Colonic mucosa (tissue), 4 donors: Measurements from ENCODE around the gene WAPL. TPM values are rescaled to one million over a fixed set of nuclear protein-coding genes. Genes with fewer than 3 reads are reported as not detected.

Experiments
- DNase-seq: peaks from one replicate; pipeline ENCODE4 v3.0.0-alpha.2; 2020
- H3K27ac ChIP-seq: fragments of 200-600 bp; one replicate; pipeline ENCODE4 v1.8.0; 2021
- H3K27me3 ChIP-seq: fragments of 200-600 bp; one replicate; pipeline ENCODE4 v1.8.0; 2021
- H3K36me3 ChIP-seq: fragments of 200-600 bp; one replicate; pipeline ENCODE4 v1.8.0; 2021
- H3K4me1 ChIP-seq: fragments of 200-600 bp; one replicate; pipeline ENCODE4 v1.8.0; 2021; ENCODE audit warnings: mild to moderate bottlenecking
- H3K4me3 ChIP-seq: fragments of 200-600 bp; one replicate; pipeline ENCODE4 v1.8.0; 2021
- H3K9ac ChIP-seq, 2 donors: one replicate each; pipeline ENCODE4 v1.7.0; 2013; ENCODE audit warnings: control low read depth in 2 of 2, low read depth in 2 of 2, low read length in 2 of 2
- H3K9me3 ChIP-seq: fragments of 200-600 bp; one replicate; pipeline ENCODE4 v1.8.0; 2021
- intact Hi-C: fragments of 100-400 bp; cut with DNase I; formaldehyde crosslinking; loops from one replicate; pipeline ENCODE4 v1.14.1; 2022
- total RNA-seq, 2 donors: library from RNA; stranded (reverse); fragmentation: NEBNext Ultra II Directional in 1 of 2; extraction: Animal tissue kit (Norgen Biotek cat#: 25700) in 1 of 2; gene quantifications; one replicate each; pipeline ENCODE4 v1.2.1, GENCODE V29; 2021
- TF ChIP-seq, protein P1 (sequence below): fragments of 200-600 bp; IDR thresholded peaks from one replicate; pipeline ENCODE4 v1.8.0; 2022; ENCODE audit warnings: antibody characterized with exemption, mild to moderate bottlenecking
- donor health status: healthy.
- donor health status: DM: no; HTN: no; CAD: no.
- donor health status: DM: no; HTN: no; CAD: no.

WAPL gene
- total RNA-seq, 2 donors from 2014 or later = 32.7 to 33.9 TPM

DNA sequence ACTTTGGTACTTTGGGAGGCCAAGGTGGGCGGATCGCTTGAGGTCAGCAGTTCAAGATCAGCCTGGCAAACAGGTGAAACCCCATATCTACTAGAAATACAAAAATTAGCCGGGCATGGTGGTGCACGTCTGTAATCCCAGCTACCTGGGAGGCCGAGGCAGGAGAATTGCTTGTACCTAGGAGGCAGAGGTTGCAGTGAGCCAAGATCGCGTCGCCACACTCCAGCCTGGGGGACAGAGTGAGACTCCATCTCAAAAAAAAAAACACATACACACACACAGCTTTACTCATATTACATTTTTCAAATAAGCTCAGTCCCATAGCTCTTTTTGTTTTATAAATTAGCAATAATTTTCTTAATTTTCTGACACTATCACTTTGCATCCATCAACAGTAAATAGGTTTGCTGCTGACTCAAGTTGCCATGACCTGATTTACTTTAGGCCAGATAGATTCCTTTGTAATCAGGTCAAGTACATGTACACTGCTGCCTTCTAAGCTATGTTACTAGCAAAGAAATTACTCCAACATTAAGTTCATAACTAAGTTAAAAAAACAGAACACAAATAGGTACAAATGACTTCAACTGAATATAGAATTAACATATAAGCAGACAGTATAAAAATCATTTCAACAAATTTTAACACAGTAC, 31.5 kb downstream of the WAPL start:
- Histone ChIP-seq H3K4me3 (no peak overlapping the region), H3K36me3 (no peaks in the 10 kb centered on the region)

DNA sequence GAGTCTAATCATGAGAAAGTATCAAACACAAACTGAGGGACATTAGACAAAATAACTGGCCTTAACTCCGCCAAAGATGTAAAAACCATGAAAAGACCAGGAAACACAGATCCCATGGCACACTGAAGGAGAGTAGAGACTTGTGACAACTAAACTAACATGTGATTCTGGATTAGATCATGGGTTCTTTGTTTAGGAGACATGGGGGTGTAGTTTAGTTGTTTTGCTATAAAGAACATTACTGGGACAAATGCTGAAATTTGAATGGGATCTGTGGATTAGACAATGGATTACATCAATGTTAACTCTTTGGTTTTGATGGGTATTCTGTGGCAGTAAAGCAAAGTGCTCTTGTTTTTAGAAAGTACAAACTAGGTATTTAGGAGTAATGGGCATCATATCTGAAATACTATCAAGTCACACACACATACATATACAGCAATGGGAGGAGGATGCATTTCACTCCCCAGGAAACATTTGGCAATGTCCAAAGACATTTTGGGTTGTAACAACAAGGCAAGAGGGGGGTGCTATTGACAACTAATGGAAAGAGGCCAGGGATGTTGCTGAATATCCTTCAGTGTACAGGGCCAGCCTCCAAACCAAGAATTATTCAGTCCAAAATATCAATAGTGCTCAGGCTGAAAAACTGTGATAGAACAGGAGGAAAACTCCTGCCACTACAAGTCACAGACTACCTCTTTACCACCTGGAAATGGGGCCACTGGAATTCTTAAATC, 32.4 kb downstream of the WAPL start:
- TF ChIP-seq, protein P1, sequence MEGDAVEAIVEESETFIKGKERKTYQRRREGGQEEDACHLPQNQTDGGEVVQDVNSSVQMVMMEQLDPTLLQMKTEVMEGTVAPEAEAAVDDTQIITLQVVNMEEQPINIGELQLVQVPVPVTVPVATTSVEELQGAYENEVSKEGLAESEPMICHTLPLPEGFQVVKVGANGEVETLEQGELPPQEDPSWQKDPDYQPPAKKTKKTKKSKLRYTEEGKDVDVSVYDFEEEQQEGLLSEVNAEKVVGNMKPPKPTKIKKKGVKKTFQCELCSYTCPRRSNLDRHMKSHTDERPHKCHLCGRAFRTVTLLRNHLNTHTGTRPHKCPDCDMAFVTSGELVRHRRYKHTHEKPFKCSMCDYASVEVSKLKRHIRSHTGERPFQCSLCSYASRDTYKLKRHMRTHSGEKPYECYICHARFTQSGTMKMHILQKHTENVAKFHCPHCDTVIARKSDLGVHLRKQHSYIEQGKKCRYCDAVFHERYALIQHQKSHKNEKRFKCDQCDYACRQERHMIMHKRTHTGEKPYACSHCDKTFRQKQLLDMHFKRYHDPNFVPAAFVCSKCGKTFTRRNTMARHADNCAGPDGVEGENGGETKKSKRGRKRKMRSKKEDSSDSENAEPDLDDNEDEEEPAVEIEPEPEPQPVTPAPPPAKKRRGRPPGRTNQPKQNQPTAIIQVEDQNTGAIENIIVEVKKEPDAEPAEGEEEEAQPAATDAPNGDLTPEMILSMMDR = no peak
- H3K36me3 ChIP-seq = no peaks in the 10 kb centered on the region
- H3K27me3 ChIP-seq = no peaks in the 10 kb centered on the region
- intact Hi-C loops = no loop called here
- no peaks in the 10 kb centered on the region for H3K9me3 ChIP-seq
- no peaks in the 10 kb centered on the region for H3K4me1 ChIP-seq
- no peak overlapping the region for H3K9ac ChIP-seq
- H3K4me3 ChIP-seq = no peak overlapping the region
- H3K27ac ChIP-seq = no peak overlapping the region
- no peak for DNase-seq

More for the DNA sequence above, 31.5 kb downstream of the WAPL start:
- Histone ChIP-seq H3K27ac (no peak overlapping the region), H3K27me3 (no peaks in the 10 kb centered on the region), H3K4me1 (no peaks in the 10 kb centered on the region), H3K9me3 (no peaks in the 10 kb centered on the region), H3K9ac (no peak overlapping the region)
- TF ChIP-seq, protein P1 = no peak
- intact Hi-C loops = no loop called here
- DNase-seq = no peak

DNA sequence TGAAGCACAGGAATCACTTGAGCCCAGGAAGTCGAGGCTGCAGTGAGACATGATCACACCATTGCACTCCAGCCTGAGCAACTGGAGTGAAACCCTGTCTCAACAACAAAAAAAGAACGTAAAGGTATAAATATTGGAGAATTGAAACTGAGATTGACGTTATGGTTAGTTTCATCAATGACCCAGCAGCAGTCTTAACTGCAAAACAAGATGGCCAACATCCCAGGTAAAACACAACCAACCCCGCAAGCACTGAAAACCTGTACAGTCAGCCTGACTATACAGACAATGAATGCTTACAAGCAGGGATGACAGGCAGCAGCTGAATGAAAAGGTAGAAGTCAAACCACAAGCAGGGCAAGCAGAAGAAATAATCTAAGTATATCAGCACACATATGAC, 34.7 kb downstream of the WAPL start:
- Histone ChIP-seq H3K9ac (no peak overlapping the region), H3K27ac (no peak overlapping the region), H3K4me3 (no peak overlapping the region), H3K36me3 (no peaks in the 10 kb centered on the region), H3K27me3 (no peaks in the 10 kb centered on the region), H3K4me1 (no peaks in the 10 kb centered on the region), H3K9me3 (no peaks in the 10 kb centered on the region)
- intact Hi-C loops = no loop called here
- DNase-seq = no peak
- TF ChIP-seq, protein P1 = no peak

DNA sequence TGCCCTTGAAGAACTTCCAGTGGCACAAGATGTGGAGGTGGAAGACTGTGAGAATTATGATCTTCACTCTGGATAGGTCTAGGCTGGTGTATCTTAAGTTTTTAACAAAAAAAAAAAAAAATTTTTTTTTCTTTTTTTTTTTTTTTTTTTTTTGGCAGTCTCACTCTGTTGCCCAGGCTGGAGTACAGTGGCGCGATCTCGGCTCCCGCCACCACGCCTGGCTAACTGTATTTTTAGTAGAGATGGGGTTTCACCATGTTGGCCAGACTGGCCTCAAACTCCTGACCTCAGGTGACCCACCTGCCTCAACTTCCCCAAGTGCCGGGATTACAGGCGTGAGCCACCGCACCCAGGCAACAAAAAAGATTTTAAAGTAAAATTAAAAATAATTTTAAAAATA, 37.9 kb downstream of the WAPL start:
- H3K36me3 ChIP-seq = no peaks in the 10 kb centered on the region
- TF ChIP-seq, protein P1 = no peak

GRCh38 chr10:86481761-86482160, 39.8 kb downstream of the WAPL start:
- Histone ChIP-seq H3K4me3 (no peak overlapping the region), H3K9ac (no peak overlapping the region), H3K27ac (no peak overlapping the region), H3K36me3 (no peaks in the 10 kb centered on the region), H3K27me3 (no peaks in the 10 kb centered on the region), H3K9me3 (no peaks in the 10 kb centered on the region), H3K4me1 (no peaks in the 10 kb centered on the region)
- intact Hi-C loops = no loop called here
- TF ChIP-seq, protein P1 = no peak
- DNase-seq = no peak

More for the DNA sequence above, 37.9 kb downstream of the WAPL start:
- Histone ChIP-seq H3K27ac (no peak overlapping the region), H3K27me3 (no peaks in the 10 kb centered on the region), H3K4me1 (no peaks in the 10 kb centered on the region), H3K9me3 (no peaks in the 10 kb centered on the region), H3K4me3 (no peak overlapping the region), H3K9ac (no peak overlapping the region)
- DNase-seq = no peak
- intact Hi-C loops = no loop called here
